MCF 10A (cell line): ENCODE data around the gene LRPPRC. TPM values are rescaled to one million over a fixed set of nuclear protein-coding genes. Genes with fewer than 3 reads are reported as not detected.

Source experiments
- BruUV-seq: library from RNA; stranded (reverse); fragments of 400-500 nt; replicated peaks from 2 replicates; lab custom pipeline; 2021; lab: Mats Ljungman, UMichigan
- CTCF ChIA-PET: fragments of 300-600 bp; sonication (Branson Sonifier 250); formaldehyde crosslinking; extraction: SDS; loops from one replicate; lab custom pipeline; 2021; ENCODE audit warnings: antibody characterized with exemption, inconsistent platforms; lab: Yijun Ruan, JAX
- POLR2A ChIA-PET: fragments of 300-600, 350-650 bp; sonication (Branson Sonifier 250); formaldehyde crosslinking; extraction: SDS; loops from one replicate; lab custom pipeline; 2020; ENCODE audit warnings: antibody characterized with exemption, inconsistent platforms; lab: Yijun Ruan, JAX
- DNase-seq: peaks from one replicate; pipeline ENCODE4 v3.0.0-alpha.2; 2018; ENCODE audit not compliant: unreplicated experiment
- H3K27ac Mint-ChIP-seq: one replicate; pipeline ENCODE4 v1.8.0; 2022; ENCODE audit warnings: mild to moderate bottlenecking, low read depth, mixed read lengths; ENCODE audit not compliant: unreplicated experiment
- H3K27me3 Mint-ChIP-seq: one replicate; pipeline ENCODE4 v1.8.0; 2022; ENCODE audit warnings: mixed read lengths; ENCODE audit not compliant: insufficient read depth, unreplicated experiment
- H3K36me3 Mint-ChIP-seq: one replicate; pipeline ENCODE4 v1.8.0; 2022; ENCODE audit warnings: mild to moderate bottlenecking, moderate library complexity, mixed read lengths; ENCODE audit not compliant: insufficient read depth, unreplicated experiment
- H3K4me1 Mint-ChIP-seq: one replicate; pipeline ENCODE4 v1.8.0; 2022; ENCODE audit warnings: mixed read lengths; ENCODE audit not compliant: insufficient read depth, unreplicated experiment
- H3K4me3 Mint-ChIP-seq: one replicate; pipeline ENCODE4 v1.8.0; 2022; ENCODE audit warnings: mild to moderate bottlenecking, moderate library complexity, mixed read lengths; ENCODE audit not compliant: unreplicated experiment
- H3K9me3 Mint-ChIP-seq: one replicate; pipeline ENCODE4 v1.8.0; 2022; ENCODE audit warnings: mixed read lengths; ENCODE audit not compliant: unreplicated experiment
- CTCF ChIP-seq: fragments of 200-600 bp; IDR thresholded peaks from one replicate; pipeline ENCODE4 v1.8.0; 2022; ENCODE audit warnings: antibody characterized with exemption, mild to moderate bottlenecking; ENCODE audit not compliant: unreplicated experiment
- intact Hi-C: fragments of 100-400 bp; cut with micrococcal nuclease; formaldehyde crosslinking; loops from 2 replicates; pipeline ENCODE4 v1.14.1; 2022
- total RNA-seq: library from RNA; stranded (reverse); gene quantifications from 2 replicates; pipeline ENCODE4 v1.2.3, GENCODE V29; 2022

The LRPPRC gene
- total RNA-seq, 1 experiment from 2014 or later, result 160 TPM

GRCh38 chr2:43874776-43875451 lies 120.9 kb downstream of the LRPPRC start:
- Mint-ChIP-seq H3K4me1 (no peaks in the 10 kb centered on the region), H3K27ac (no peak overlapping the region), H3K27me3 (peaks cover 31% of the 10 kb centered on the region), H3K36me3 (no peaks in the 10 kb centered on the region), H3K4me3 (no peak overlapping the region), H3K9me3 (no peaks in the 10 kb centered on the region)
- BruUV-seq, result no TSS peak
- intact Hi-C loops, result no loop called here
- POLR2A ChIA-PET, result interaction anchor here (0.8 kb wide), 1 partner anchor 13 kb away, joined by 3 read pairs; no protein-coding TSS in a partner anchor
- DNase-seq, result no peak
- TF ChIP-seq CTCF, result no peak
- CTCF ChIA-PET, result interaction anchor here (0.7 kb wide), 1 partner anchor 320 kb away, joined by 3 read pairs; no protein-coding TSS in a partner anchor

GRCh38 chr2:43872151-43872550 lies 123.6 kb downstream of the LRPPRC start:
- ChIA-PET CTCF (no interaction called here), POLR2A (no interaction called here)
- no peak for TF ChIP-seq CTCF
- no peaks in the 10 kb centered on the region for H3K36me3 Mint-ChIP-seq
- H3K4me1 Mint-ChIP-seq, result no peaks in the 10 kb centered on the region
- intact Hi-C loops, result no loop called here
- peaks cover 58% of the 10 kb centered on the region for H3K27me3 Mint-ChIP-seq
- H3K9me3 Mint-ChIP-seq, result no peaks in the 10 kb centered on the region
- BruUV-seq, result no TSS peak
- no peak overlapping the region for H3K4me3 Mint-ChIP-seq
- DNase-seq, result no peak
- H3K27ac Mint-ChIP-seq, result no peak overlapping the region

GRCh38 chr2:43855292-43855691 lies 140.5 kb downstream of the LRPPRC start:
- H3K27me3 Mint-ChIP-seq, result peaks cover 87% of the 10 kb centered on the region
- ChIA-PET CTCF (no interaction called here), POLR2A (no interaction called here)
- DNase-seq, result no peak
- no peak overlapping the region for H3K4me3 Mint-ChIP-seq
- no peaks in the 10 kb centered on the region for H3K36me3 Mint-ChIP-seq
- intact Hi-C loops, result no loop called here
- no peaks in the 10 kb centered on the region for H3K9me3 Mint-ChIP-seq
- BruUV-seq, result no TSS peak
- no peaks in the 10 kb centered on the region for H3K4me1 Mint-ChIP-seq
- H3K27ac Mint-ChIP-seq, result no peak overlapping the region
- TF ChIP-seq CTCF, result no peak

- Mint-ChIP-seq H3K9me3 (no peaks in the 10 kb centered on the region), H3K4me3 (no peak overlapping the region), H3K36me3 (no peaks in the 10 kb centered on the region), H3K27me3 (peaks cover 81% of the 10 kb centered on the region), H3K27ac (no peak overlapping the region), H3K4me1 (no peaks in the 10 kb centered on the region)
- intact Hi-C loops, result no loop called here
- CTCF ChIA-PET, result interaction anchor here (0.6 to 1.1 kb wide), 2 partner anchors 166 to 246 kb away, joined by 3 read pairs; no protein-coding TSS in a partner anchor
- no peak for DNase-seq
- BruUV-seq, result no TSS peak
- no peak for TF ChIP-seq CTCF
- POLR2A ChIA-PET, result no interaction called here
Observed at GRCh38 chr2:43854671-43855070, 141.1 kb downstream of the LRPPRC start.
